Endothelial cell of umbilical vein (primary cell): ENCODE results near the gene LRRC3C. TPM values are rescaled to one million over a fixed set of nuclear protein-coding genes. Genes with fewer than 3 reads are reported as not detected.

Experiments
- BruUV-seq: library from RNA; stranded (reverse); fragments of 400-500 nt; replicated peaks from 2 replicates; lab custom pipeline; 2021; lab: Mats Ljungman, UMichigan
- CTCF ChIA-PET: fragments of 300-600, 350-600 bp; sonication (Branson Sonifier 250); formaldehyde crosslinking; loops from one replicate; lab custom pipeline; 2021; ENCODE audit warnings: antibody characterized with exemption, inconsistent platforms; lab: Charles Lee
- POLR2A ChIA-PET: fragments of 300-600, 350-600 bp; sonication (Branson Sonifier 250); formaldehyde crosslinking; loops from one replicate; lab custom pipeline; 2021; ENCODE audit warnings: antibody characterized with exemption, inconsistent platforms; lab: Charles Lee
- DNase-seq: peaks from one replicate; pipeline ENCODE4 v3.0.0-alpha.2; 2011; ENCODE audit warnings: low read depth, low spot score
- FAIRE-seq: peaks from 2 replicates; lab custom pipeline; 2011; peaks lifted over from hg19 to GRCh38; lab: Jason Lieb, UNC
- H2AFZ ChIP-seq: 2 replicates; pipeline ENCODE4 v1.6.0; 2012; ENCODE audit warnings: low read depth, low read length, control low read depth, inconsistent platforms
- H3K27ac ChIP-seq: 2 replicates; pipeline ENCODE4 v1.5.1; 2011; ENCODE audit warnings: low read depth, mild to moderate bottlenecking, control low read depth, low read length, moderate library complexity; ENCODE audit not compliant: insufficient read depth
- H3K27me3 ChIP-seq, 2 experiments: 2 replicates each; pipeline versions ENCODE4 v1.6.0 to v1.6.1; 2011; ENCODE audit warnings: low read length in 2 of 2, mixed read lengths in 1 of 2; ENCODE audit not compliant: control insufficient read depth in 2 of 2, insufficient read depth in 2 of 2
- H3K36me3 ChIP-seq, 2 experiments: 2 replicates in 1 of 2; 3 replicates in 1 of 2; pipeline ENCODE4 v1.5.1; 2011; ENCODE audit warnings: low read length in 2 of 2, mild to moderate bottlenecking in 1 of 2, moderate library complexity in 1 of 2; ENCODE audit not compliant: control insufficient read depth in 2 of 2, insufficient read depth in 2 of 2; ENCODE audit errors: extremely low read depth in 1 of 2
- H3K4me1 ChIP-seq: 3 replicates; pipeline ENCODE4 v1.5.1; 2011; ENCODE audit warnings: mild to moderate bottlenecking, low read length; ENCODE audit not compliant: control insufficient read depth, insufficient read depth; ENCODE audit errors: extremely low read depth
- H3K4me2 ChIP-seq: 2 replicates; pipeline ENCODE4 v1.6.1; 2011; ENCODE audit warnings: low read length, control low read depth, mixed read lengths; ENCODE audit not compliant: insufficient read depth
- H3K4me3 ChIP-seq, 3 experiments: fragments of 200-600 bp in 1 of 3; sonication (generic), shearing (Covaris generic) in 1 of 3; replicated peaks in 1 of 3; 2 replicates each; pipeline ENCODE4 v1.5.1; 2011 to 2016; ENCODE audit warnings: control low read depth in 3 of 3, low read length in 3 of 3, mild to moderate bottlenecking in 2 of 3, inconsistent platforms in 1 of 3, low read depth in 1 of 3, moderate library complexity in 1 of 3; ENCODE audit not compliant: insufficient read depth in 1 of 3
- H3K79me2 ChIP-seq: 2 replicates; pipeline ENCODE4 v1.6.0; 2012; ENCODE audit warnings: low read length, inconsistent platforms; ENCODE audit not compliant: control insufficient read depth, insufficient read depth
- H3K9ac ChIP-seq: replicated peaks from 2 replicates; pipeline ENCODE3; 2011; ENCODE audit warnings: low read length, control low read depth; ENCODE audit not compliant: insufficient read depth; ENCODE audit errors: extremely low read depth
- H3K9me1 ChIP-seq: replicated peaks from 3 replicates; pipeline ENCODE4 v1.6.0; 2011; ENCODE audit warnings: mild to moderate bottlenecking, low read length; ENCODE audit not compliant: control insufficient read depth, insufficient read depth; ENCODE audit errors: extremely low read depth
- H3K9me3 ChIP-seq: replicated peaks from 2 replicates; pipeline ENCODE4 v1.5.1; 2012; ENCODE audit warnings: low read length, inconsistent platforms; ENCODE audit not compliant: control insufficient read depth, insufficient read depth
- H4K20me1 ChIP-seq: replicated peaks from 2 replicates; pipeline ENCODE3; 2011; ENCODE audit warnings: mild to moderate bottlenecking, low read length; ENCODE audit not compliant: control insufficient read depth, insufficient read depth; ENCODE audit errors: extremely low read depth
- EZH2 ChIP-seq: IDR thresholded peaks from 2 replicates; pipeline ENCODE4 v1.6.1; 2012; ENCODE audit warnings: borderline replicate concordance, low read depth, mild to moderate bottlenecking, moderate library complexity, low read length, inconsistent platforms; ENCODE audit not compliant: severe bottlenecking
- FOS ChIP-seq: IDR thresholded peaks from 2 replicates; pipeline ENCODE4 v1.6.1; 2011; ENCODE audit warnings: mild to moderate bottlenecking, low read length, moderate library complexity, borderline replicate concordance; ENCODE audit not compliant: insufficient read depth
- GATA2 ChIP-seq: IDR thresholded peaks from 2 replicates; pipeline ENCODE4 v1.7.0; 2011; ENCODE audit warnings: low read depth, mild to moderate bottlenecking, moderate library complexity, mixed read lengths, low read length; ENCODE audit not compliant: insufficient read length, insufficient read depth
- JUN ChIP-seq: IDR thresholded peaks from 2 replicates; pipeline ENCODE4 v1.6.1; 2011; ENCODE audit warnings: borderline replicate concordance, low read depth; ENCODE audit not compliant: insufficient read length, insufficient read depth
- MYC ChIP-seq: IDR thresholded peaks from one replicate; pipeline ENCODE4 v1.6.1; 2011; ENCODE audit warnings: mild to moderate bottlenecking, low read depth, low read length
- POLR2A ChIP-seq: IDR thresholded peaks from 2 replicates; pipeline ENCODE4 v1.6.1; 2012; ENCODE audit warnings: low read depth, mild to moderate bottlenecking, control low read depth, low read length
- POLR2AphosphoS5 ChIP-seq: IDR thresholded peaks from 2 replicates; pipeline ENCODE4 v1.6.1; 2012; ENCODE audit warnings: low read depth, mild to moderate bottlenecking, control low read depth, low read length, moderate library complexity; ENCODE audit not compliant: insufficient read depth
- dilution Hi-C: fragments of 300-500 bp; cut with MboI; formaldehyde crosslinking; loops from one replicate; pipeline ENCODE4 v1.15.0; 2019; ENCODE audit warnings: low sequenced_read_pairs; ENCODE audit not compliant: extremely low pct_ligation_motif_present
- intact Hi-C: fragments of 100-400 bp; cut with micrococcal nuclease; formaldehyde crosslinking; loops from one replicate; pipeline ENCODE4 v1.10.0; 2022
- polyA plus RNA-seq, 4 experiments: library from polyadenylated mRNA; depleted of rRNA in 3 of 4; stranded (reverse) in 3 of 4; unstranded in 1 of 4; fragments of >200 nt; gene quantifications; 2 replicates each; pipeline versions ENCODE4 v1.2.1 to v1.2.3, GENCODE V29; 2011 to 2012; ENCODE audit warnings: missing spikeins in 1 of 4
- total RNA-seq: library from RNA; stranded (reverse); gene quantifications from 2 replicates; pipeline ENCODE4 v1.2.3, GENCODE V29; 2021
- TF ChIP-seq, protein P1 (sequence below): IDR thresholded peaks from 2 replicates; pipeline ENCODE4 v1.6.1; 2011; ENCODE audit not compliant: insufficient read depth, insufficient read length
- TF ChIP-seq, protein P2 (sequence below), 2 donors: IDR thresholded peaks; 1 replicate in 1 of 2; 2 replicates in 1 of 2; pipeline ENCODE4 v1.5.1; 2011; ENCODE audit warnings: low read length in 2 of 2, mild to moderate bottlenecking in 2 of 2, moderate library complexity in 2 of 2, control low read depth in 1 of 2, inconsistent platforms in 1 of 2, low read depth in 1 of 2; ENCODE audit not compliant: insufficient read depth in 1 of 2; ENCODE audit errors: extremely low read depth in 1 of 2

The LRRC3C gene
- total and polyA plus RNA-seq, 2 donors (not counting 3 experiments of a cell fraction or from before 2014, with no cell fraction given), result not detected

DNA sequence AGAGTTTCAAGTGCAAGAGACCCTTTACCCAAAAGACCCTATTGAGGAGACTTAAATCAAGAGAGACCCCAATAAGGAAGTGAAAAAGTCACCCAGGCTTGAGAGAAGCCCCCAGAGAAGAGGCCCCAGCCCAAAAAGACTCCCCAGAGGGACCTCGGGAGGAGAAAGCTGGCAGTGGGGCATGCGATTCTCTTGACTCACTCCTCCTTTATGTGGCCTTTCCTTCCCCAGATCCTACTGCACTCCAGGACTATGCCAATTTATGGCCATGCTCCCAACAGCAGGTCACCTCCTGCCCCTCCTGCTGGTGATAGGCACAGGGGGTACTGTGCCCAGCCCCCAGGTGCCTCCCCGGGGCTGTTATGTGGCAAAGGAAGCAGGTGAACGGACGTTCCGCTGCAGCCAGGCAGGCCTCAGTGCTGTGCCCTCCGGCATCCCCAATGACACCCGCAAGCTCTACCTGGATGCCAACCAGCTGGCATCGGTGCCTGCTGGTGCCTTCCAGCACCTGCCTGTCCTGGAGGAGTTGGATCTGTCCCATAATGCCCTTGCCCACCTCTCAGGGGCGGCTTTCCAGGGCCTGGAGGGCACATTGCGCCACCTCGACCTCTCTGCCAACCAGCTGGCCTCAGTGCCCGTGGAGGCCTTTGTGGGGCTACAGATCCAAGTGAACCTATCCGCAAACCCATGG lies 16.3 kb downstream of the LRRC3C start:
- no peaks in the 10 kb centered on the region for H3K79me2 ChIP-seq
- FAIRE-seq (no peak), DNase-seq (no peak)
- H3K4me3 ChIP-seq, result no peak overlapping the region
- BruUV-seq, result no TSS peak
- no peak overlapping the region for H3K4me2 ChIP-seq
- H3K27ac ChIP-seq, result no peak overlapping the region
- intact Hi-C loops (no loop called here), dilution Hi-C loops (no loop called here)
- H3K4me1 ChIP-seq, result peaks cover 5% of the 10 kb centered on the region
- H3K9ac ChIP-seq, result no peak overlapping the region
- POLR2A ChIA-PET, result no interaction called here
- no peaks in the 10 kb centered on the region for H4K20me1 ChIP-seq
- no peaks in the 10 kb centered on the region for H3K36me3 ChIP-seq
- H3K9me3 ChIP-seq, result no peaks in the 10 kb centered on the region
- H2AFZ ChIP-seq, result no peak overlapping the region
- no peaks in the 10 kb centered on the region for H3K9me1 ChIP-seq
- TF ChIP-seq, protein P1, sequence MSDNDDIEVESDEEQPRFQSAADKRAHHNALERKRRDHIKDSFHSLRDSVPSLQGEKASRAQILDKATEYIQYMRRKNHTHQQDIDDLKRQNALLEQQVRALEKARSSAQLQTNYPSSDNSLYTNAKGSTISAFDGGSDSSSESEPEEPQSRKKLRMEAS, result no peak
- TF ChIP-seq JUN, result no peak
- no peak for TF ChIP-seq FOS
- TF ChIP-seq, protein P2, sequence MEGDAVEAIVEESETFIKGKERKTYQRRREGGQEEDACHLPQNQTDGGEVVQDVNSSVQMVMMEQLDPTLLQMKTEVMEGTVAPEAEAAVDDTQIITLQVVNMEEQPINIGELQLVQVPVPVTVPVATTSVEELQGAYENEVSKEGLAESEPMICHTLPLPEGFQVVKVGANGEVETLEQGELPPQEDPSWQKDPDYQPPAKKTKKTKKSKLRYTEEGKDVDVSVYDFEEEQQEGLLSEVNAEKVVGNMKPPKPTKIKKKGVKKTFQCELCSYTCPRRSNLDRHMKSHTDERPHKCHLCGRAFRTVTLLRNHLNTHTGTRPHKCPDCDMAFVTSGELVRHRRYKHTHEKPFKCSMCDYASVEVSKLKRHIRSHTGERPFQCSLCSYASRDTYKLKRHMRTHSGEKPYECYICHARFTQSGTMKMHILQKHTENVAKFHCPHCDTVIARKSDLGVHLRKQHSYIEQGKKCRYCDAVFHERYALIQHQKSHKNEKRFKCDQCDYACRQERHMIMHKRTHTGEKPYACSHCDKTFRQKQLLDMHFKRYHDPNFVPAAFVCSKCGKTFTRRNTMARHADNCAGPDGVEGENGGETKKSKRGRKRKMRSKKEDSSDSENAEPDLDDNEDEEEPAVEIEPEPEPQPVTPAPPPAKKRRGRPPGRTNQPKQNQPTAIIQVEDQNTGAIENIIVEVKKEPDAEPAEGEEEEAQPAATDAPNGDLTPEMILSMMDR (IDR thresholded peaks at IDR 0.05; ENCODE audit: extremely low read depth in 1 of 2, insufficient read depth in 1 of 2, low read depth in 1 of 2, low read length in 2 of 2), result no peak
- H3K27me3 ChIP-seq, result no peaks in the 10 kb centered on the region
- CTCF ChIA-PET, result interaction anchor here (2.2 kb wide), 1 partner anchor 15 kb away, joined by 4 read pairs; no protein-coding TSS in a partner anchor

DNA sequence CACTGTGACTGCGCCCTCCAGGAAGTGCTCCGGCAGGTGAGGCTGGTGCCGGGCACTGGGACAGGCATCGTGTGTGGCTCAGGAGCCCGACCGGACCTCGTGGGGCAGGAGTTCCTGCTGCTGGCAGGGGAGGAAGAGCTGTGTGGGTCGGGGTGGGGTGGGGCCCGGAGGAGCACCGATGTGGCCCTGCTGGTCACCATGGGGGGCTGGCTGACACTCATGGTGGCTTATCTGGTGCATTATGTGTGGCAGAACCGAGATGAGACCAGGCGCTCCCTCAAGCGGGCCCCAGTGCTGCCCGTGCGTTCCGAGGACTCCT lies 16.8 kb downstream of the LRRC3C start:
- no peak overlapping the region for H3K4me2 ChIP-seq
- H3K9me1 ChIP-seq, result no peaks in the 10 kb centered on the region
- no peaks in the 10 kb centered on the region for H4K20me1 ChIP-seq
- H3K4me3 ChIP-seq, result no peak overlapping the region
- BruUV-seq, result no TSS peak
- FAIRE-seq, result no peak
- intact Hi-C loops (no loop called here), dilution Hi-C loops (no loop called here)
- POLR2A ChIA-PET, result no interaction called here
- DNase-seq, result no peak
- no peak overlapping the region for H3K9ac ChIP-seq
- no peaks in the 10 kb centered on the region for H3K9me3 ChIP-seq
- no peak overlapping the region for H2AFZ ChIP-seq
- TF ChIP-seq FOS (no peak), EZH2 (no peak), JUN (no peak), GATA2 (no peak), POLR2A (no peak), POLR2AphosphoS5 (no peak), MYC (no peak)
- TF ChIP-seq, protein P2 (IDR thresholded peaks at IDR 0.05; ENCODE audit: extremely low read depth in 1 of 2, insufficient read depth in 1 of 2, low read depth in 1 of 2, low read length in 2 of 2), result no peak
- TF ChIP-seq, protein P1, result no peak
- CTCF ChIA-PET, result interaction anchor here (2.2 kb wide), 1 partner anchor 14 kb away, joined by 4 read pairs; no protein-coding TSS in a partner anchor
- no peaks in the 10 kb centered on the region for H3K36me3 ChIP-seq
- H3K27ac ChIP-seq, result no peak overlapping the region
- H3K4me1 ChIP-seq, result peaks cover 2% of the 10 kb centered on the region
- no peaks in the 10 kb centered on the region for H3K27me3 ChIP-seq
- no peaks in the 10 kb centered on the region for H3K79me2 ChIP-seq
